Measurements from ENCODE around the gene ARHGEF11. TPM values are rescaled to one million over a fixed set of nuclear protein-coding genes. Genes with fewer than 3 reads are reported as not detected.

Gene ARHGEF11
- total and polyA plus RNA-seq, 7 donors: 7.0 to 22.8 (median 19.9) TPM

GRCh38 chr1:156993426-156994147, 52.0 kb downstream of the ARHGEF11 start:
- intact Hi-C loops (cut with DNase I): no loop called here
- no peaks in the 10 kb centered on the region for H3K9me3 ChIP-seq
- no peak for ATAC-seq
- no peak for DNase-seq
- H3K27me3 ChIP-seq (ENCODE audit: insufficient read depth in 3 of 3, low read length in 2 of 3): no peaks in the 10 kb centered on the region
- no peaks in the 10 kb centered on the region for H3K4me1 ChIP-seq
- H3K36me3 ChIP-seq (ENCODE audit: insufficient read depth in 1 of 2, low read depth in 1 of 2): peaks cover 0 to 13% of the 10 kb centered on the region in 2 donors
- TF ChIP-seq, protein P1, sequence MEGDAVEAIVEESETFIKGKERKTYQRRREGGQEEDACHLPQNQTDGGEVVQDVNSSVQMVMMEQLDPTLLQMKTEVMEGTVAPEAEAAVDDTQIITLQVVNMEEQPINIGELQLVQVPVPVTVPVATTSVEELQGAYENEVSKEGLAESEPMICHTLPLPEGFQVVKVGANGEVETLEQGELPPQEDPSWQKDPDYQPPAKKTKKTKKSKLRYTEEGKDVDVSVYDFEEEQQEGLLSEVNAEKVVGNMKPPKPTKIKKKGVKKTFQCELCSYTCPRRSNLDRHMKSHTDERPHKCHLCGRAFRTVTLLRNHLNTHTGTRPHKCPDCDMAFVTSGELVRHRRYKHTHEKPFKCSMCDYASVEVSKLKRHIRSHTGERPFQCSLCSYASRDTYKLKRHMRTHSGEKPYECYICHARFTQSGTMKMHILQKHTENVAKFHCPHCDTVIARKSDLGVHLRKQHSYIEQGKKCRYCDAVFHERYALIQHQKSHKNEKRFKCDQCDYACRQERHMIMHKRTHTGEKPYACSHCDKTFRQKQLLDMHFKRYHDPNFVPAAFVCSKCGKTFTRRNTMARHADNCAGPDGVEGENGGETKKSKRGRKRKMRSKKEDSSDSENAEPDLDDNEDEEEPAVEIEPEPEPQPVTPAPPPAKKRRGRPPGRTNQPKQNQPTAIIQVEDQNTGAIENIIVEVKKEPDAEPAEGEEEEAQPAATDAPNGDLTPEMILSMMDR (IDR thresholded peaks at IDR 0.05): no peak
- WGBS, 3 donors: 81 to 86% (median 83%) methylated on average over 6 of the region's 6 CpGs
- no peak overlapping the region for H3K27ac ChIP-seq
- H3K4me3 ChIP-seq: no peak overlapping the region

DNA sequence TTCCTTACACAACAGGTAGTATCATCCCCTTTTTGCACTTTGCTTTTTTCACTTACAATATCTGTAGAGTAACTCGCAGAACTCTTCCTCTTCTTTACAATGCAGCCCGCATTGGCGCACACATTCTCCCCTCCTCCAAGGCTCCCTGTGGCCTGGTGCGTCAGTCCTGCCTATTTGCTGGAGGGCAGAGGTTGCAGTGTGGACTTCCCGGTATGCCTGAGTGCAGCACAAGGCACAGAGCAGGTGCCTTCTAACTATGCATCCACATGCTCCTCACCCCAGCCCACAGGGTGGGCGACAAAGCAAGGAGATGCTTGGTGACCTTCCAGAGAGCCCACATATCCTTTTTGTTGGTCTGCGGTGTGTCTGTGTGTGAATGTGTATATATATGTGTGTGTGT, 53.3 kb downstream of the ARHGEF11 start:
- Histone ChIP-seq H3K9me3 (no peaks in the 10 kb centered on the region), H3K36me3 (ENCODE audit: insufficient read depth in 1 of 2, low read depth in 1 of 2) (peaks cover 0 to 13% of the 10 kb centered on the region in 2 donors), H3K27me3 (ENCODE audit: insufficient read depth in 3 of 3, low read length in 2 of 3) (no peaks in the 10 kb centered on the region), H3K27ac (no peak overlapping the region), H3K4me1 (no peaks in the 10 kb centered on the region), H3K4me3 (no peak overlapping the region)
- 96 to 97% (median 96%) methylated on average over 7 of the region's 7 CpGs for WGBS, 3 donors
- no peak for DNase-seq
- TF ChIP-seq, protein P1 (IDR thresholded peaks at IDR 0.05): no peak
- no peak for ATAC-seq
- intact Hi-C loops (cut with DNase I): no loop called here

GRCh38 chr1:156987715-156988114, 57.8 kb downstream of the ARHGEF11 start:
- no peak overlapping the region for H3K27ac ChIP-seq
- no peaks in the 10 kb centered on the region for H3K9me3 ChIP-seq
- H3K36me3 ChIP-seq (ENCODE audit: insufficient read depth in 1 of 2, low read depth in 1 of 2): peaks cover 3 to 41% of the 10 kb centered on the region in 2 donors
- DNase-seq (no peak), ATAC-seq (no peak)
- H3K27me3 ChIP-seq (ENCODE audit: insufficient read depth in 3 of 3, low read length in 2 of 3): no peaks in the 10 kb centered on the region
- TF ChIP-seq, protein P1 (IDR thresholded peaks at IDR 0.05): no peak
- H3K4me1 ChIP-seq: no peaks in the 10 kb centered on the region
- H3K4me3 ChIP-seq: no peak overlapping the region
- 87 to 92% (median 92%) methylated on average over 6 of the region's 6 CpGs for WGBS, 3 donors
- intact Hi-C loops (cut with DNase I): loop anchor here in 1 of 2 donors (10.0 kb wide), 1 partner anchor 77 kb away; no protein-coding TSS in a partner anchor

DNA sequence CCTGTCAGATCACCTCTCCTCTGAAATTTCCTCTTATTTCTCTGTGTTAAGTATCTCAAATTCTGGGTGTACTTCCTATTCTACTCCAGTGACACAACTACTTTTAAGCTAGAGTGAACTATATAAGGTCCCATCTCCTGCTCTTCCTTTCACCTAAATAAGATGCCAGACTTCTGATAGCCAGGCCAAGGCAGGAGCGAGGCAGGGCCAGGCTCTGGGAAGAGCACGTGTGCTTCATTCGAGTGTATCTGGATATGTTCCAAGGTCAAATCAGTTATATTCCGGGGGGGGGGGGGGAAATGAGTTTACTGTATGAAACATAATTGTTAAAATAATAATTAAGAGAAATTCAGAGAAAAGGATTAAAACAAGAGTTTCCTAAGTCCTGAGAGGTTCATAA, 65.0 kb downstream of the ARHGEF11 start:
- intact Hi-C loops (cut with DNase I): loop anchor here in 1 of 2 donors (10.0 kb wide), 1 partner anchor 84 kb away; no protein-coding TSS in a partner anchor
- Histone ChIP-seq H3K4me3 (no peak overlapping the region), H3K4me1 (no peaks in the 10 kb centered on the region), H3K36me3 (ENCODE audit: insufficient read depth in 1 of 2, low read depth in 1 of 2) (peaks cover 15 to 80% of the 10 kb centered on the region in 2 donors), H3K27me3 (ENCODE audit: insufficient read depth in 3 of 3, low read length in 2 of 3) (no peaks in the 10 kb centered on the region), H3K27ac (no peak overlapping the region), H3K9me3 (no peaks in the 10 kb centered on the region)
- DNase-seq (no peak), ATAC-seq (no peak)
- TF ChIP-seq, protein P1 (IDR thresholded peaks at IDR 0.05): no peak
- WGBS, 3 donors: 17 to 23% (median 21%) methylated on average over 4 of the region's 4 CpGs

All from psoas muscle (tissue), 8 donors.